Measurements from ENCODE around the gene BPIFA3.

GRCh38 chr20:33246077-33246476 is 28.9 kb downstream of the BPIFA3 start:
- no peak for TF ChIP-seq CTCF (IDR thresholded peaks at IDR 0.05)
- TF ChIP-seq POLR2A (IDR thresholded peaks at IDR 0.05): no peak
